SK-N-SH (cell line): Measurements from ENCODE around the gene IER2.

ENCODE experiments used
- CTCF ChIP-seq: fragments of 200-600 bp; sonication (generic); IDR thresholded peaks from 2 replicates; pipeline ENCODE4 v1.6.1; 2017; ENCODE audit warnings: antibody characterized with exemption, mild to moderate bottlenecking, moderate library complexity
- EP300 ChIP-seq, 2 experiments: IDR thresholded peaks; 2 replicates each; pipeline versions ENCODE4 v1.4.0 to v1.6.1; 2012; ENCODE audit warnings: borderline replicate concordance in 1 of 2, low read depth in 1 of 2, low read length in 1 of 2
- EZH2phosphoT487 ChIP-seq: fragments of 200-600 bp; sonication (generic); IDR thresholded peaks from 2 replicates; pipeline ENCODE4 v1.6.1; 2017; ENCODE audit warnings: low read depth, mixed run types, mild to moderate bottlenecking, antibody characterized with exemption, moderate library complexity, borderline replicate concordance
- FOXM1 ChIP-seq: IDR thresholded peaks from 2 replicates; pipeline ENCODE4 v1.4.0; 2012; ENCODE audit warnings: low read depth, mild to moderate bottlenecking
- GATA2 ChIP-seq: sonication (generic); formaldehyde crosslinking; IDR thresholded peaks from 2 replicates; pipeline ENCODE4 v1.5.0; 2020; ENCODE audit warnings: mild to moderate bottlenecking, missing genetic modification reagents
- JUND ChIP-seq: IDR thresholded peaks from 2 replicates; pipeline ENCODE4 v1.4.0; 2012
- MAX ChIP-seq: IDR thresholded peaks from 2 replicates; pipeline ENCODE4 v1.4.0; 2012; ENCODE audit warnings: low read depth
- MXI1 ChIP-seq: IDR thresholded peaks from 2 replicates; pipeline ENCODE4 v1.6.1; 2012; ENCODE audit warnings: mild to moderate bottlenecking, low read depth, low read length, improper control_type of control experiment
- RCOR1 ChIP-seq: fragments of 150-350 bp; IDR thresholded peaks from 2 replicates; pipeline ENCODE4 v1.6.1; 2017; ENCODE audit warnings: antibody characterized with exemption, low read length
- RFX5 ChIP-seq: IDR thresholded peaks from 2 replicates; pipeline ENCODE4 v1.6.1; 2012; ENCODE audit warnings: mild to moderate bottlenecking, improper control_type of control experiment, low read length
- SIN3A ChIP-seq: IDR thresholded peaks from 2 replicates; pipeline ENCODE4 v1.6.1; 2012; ENCODE audit warnings: low read depth, mild to moderate bottlenecking, low read length, moderate library complexity, borderline replicate concordance
- TAF1 ChIP-seq: IDR thresholded peaks from 2 replicates; pipeline ENCODE4 v1.6.1; 2012; ENCODE audit warnings: low read depth, mild to moderate bottlenecking, low read length, moderate library complexity, borderline replicate concordance
- YY1 ChIP-seq: IDR thresholded peaks from 2 replicates; pipeline ENCODE4 v1.4.0; 2012; ENCODE audit warnings: low read depth, mild to moderate bottlenecking

GRCh38 chr19:13173139-13173737 is 23.0 kb downstream of the IER2 start:
- TF ChIP-seq CTCF (no peak), JUND (no peak), RFX5 (no peak), RCOR1 (no peak), YY1 (no peak), GATA2 (CRISPR knock-in tag) (no peak), EZH2phosphoT487 (no peak), FOXM1 (no peak), SIN3A (no peak), MAX (no peak), EP300 (IDR thresholded peaks at IDR 0.05; ENCODE audit: borderline replicate concordance in 1 of 2, low read depth in 1 of 2, low read length in 1 of 2) (no peak), MXI1 (no peak), TAF1 (no peak)
